ENCODE results near the gene NR2F1. TPM values are rescaled to one million over a fixed set of nuclear protein-coding genes. Genes with fewer than 3 reads are reported as not detected.

NR2F1 gene
- total RNA-seq, 1 donor from 2014 or later, result 42.6 TPM

DNA sequence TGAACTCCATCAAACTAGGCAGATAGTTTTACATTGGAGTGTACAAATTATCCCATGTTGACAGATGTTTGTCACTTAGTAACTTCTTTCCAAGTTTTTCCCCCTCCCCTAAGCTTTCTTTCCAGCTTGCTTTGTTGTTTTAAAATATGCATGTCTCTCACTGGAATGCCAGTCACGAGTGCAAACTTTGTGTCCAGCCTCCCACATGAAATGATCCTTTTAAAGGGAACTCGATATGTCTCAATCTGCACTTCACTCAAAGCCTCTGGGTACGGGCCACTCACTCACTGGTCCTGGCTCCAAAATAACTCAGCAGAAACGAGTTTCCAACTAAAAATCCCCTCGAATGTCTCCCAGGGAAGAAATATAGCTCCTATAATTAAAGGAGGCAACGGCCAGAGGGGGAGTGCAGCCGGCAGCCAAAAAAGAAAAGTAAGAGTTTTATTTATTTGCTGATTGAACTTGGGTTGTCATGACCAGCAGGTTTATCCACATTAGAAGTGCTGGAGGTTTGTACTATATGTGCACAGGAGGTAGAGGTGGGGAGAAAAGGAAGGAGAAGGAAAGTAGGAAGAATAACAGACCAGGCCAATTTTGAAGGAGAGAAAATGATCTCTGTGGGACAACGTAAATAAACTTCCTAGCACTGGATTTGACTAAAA, 17.5 kb downstream of the NR2F1 start:
- Histone ChIP-seq H3K27me3 (ENCODE audit: low read depth) (peaks cover 100% of the 10 kb centered on the region), H3K4me1 (peaks cover 16% of the 10 kb centered on the region), H3K36me3 (no peaks in the 10 kb centered on the region), H3K4me3 (peak overlapping the region; percentile 30), H3K27ac (peak overlapping the region; percentile 65), H3K9me3 (no peaks in the 10 kb centered on the region)
- ATAC-seq (no peak), DNase-seq (no peak)
- intact Hi-C loops (cut with DNase I), result loop anchor here (10.0 kb wide), 1 partner anchor 204 kb away; no protein-coding TSS in a partner anchor
- TF ChIP-seq, protein P1, sequence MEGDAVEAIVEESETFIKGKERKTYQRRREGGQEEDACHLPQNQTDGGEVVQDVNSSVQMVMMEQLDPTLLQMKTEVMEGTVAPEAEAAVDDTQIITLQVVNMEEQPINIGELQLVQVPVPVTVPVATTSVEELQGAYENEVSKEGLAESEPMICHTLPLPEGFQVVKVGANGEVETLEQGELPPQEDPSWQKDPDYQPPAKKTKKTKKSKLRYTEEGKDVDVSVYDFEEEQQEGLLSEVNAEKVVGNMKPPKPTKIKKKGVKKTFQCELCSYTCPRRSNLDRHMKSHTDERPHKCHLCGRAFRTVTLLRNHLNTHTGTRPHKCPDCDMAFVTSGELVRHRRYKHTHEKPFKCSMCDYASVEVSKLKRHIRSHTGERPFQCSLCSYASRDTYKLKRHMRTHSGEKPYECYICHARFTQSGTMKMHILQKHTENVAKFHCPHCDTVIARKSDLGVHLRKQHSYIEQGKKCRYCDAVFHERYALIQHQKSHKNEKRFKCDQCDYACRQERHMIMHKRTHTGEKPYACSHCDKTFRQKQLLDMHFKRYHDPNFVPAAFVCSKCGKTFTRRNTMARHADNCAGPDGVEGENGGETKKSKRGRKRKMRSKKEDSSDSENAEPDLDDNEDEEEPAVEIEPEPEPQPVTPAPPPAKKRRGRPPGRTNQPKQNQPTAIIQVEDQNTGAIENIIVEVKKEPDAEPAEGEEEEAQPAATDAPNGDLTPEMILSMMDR (IDR thresholded peaks at IDR 0.05), result no peak

- peak overlapping the region; percentile 30 for H3K4me3 ChIP-seq
- TF ChIP-seq, protein P1 (IDR thresholded peaks at IDR 0.05), result no peak
- peak overlapping the region; percentile 65 for H3K27ac ChIP-seq
- DNase-seq (no peak), ATAC-seq (peak; percentile 36 to 46)
- no peaks in the 10 kb centered on the region for H3K9me3 ChIP-seq
- intact Hi-C loops (cut with DNase I), result loop anchor here (10.0 kb wide), 1 partner anchor 204 kb away; no protein-coding TSS in a partner anchor
- peaks cover 96% of the 10 kb centered on the region for H3K27me3 ChIP-seq (ENCODE audit: low read depth)
- H3K36me3 ChIP-seq, result no peaks in the 10 kb centered on the region
- peaks cover 16% of the 10 kb centered on the region for H3K4me1 ChIP-seq
These were observed 18.2 kb downstream of the NR2F1 start for GRCh38 chr5:93601071-93601801.

DNA sequence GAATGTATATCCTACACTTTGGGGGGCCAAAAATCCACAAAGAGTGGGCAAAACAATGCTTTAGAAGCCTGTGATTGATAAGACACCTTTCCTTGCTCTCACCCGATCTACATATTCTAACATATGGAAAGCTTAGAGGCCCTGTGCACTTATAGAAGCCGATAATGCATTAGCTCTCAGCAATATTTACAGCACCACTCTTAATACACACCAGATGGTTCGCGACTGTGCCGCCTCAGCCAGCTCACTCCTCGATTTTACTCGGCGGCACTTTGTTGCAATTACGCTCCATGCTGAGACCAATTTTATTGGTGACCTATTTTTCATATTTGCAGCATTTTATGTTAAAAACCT, 18.8 kb downstream of the NR2F1 start:
- no peak for ATAC-seq
- no peaks in the 10 kb centered on the region for H3K9me3 ChIP-seq
- peaks cover 94% of the 10 kb centered on the region for H3K27me3 ChIP-seq (ENCODE audit: low read depth)
- intact Hi-C loops (cut with DNase I), result loop anchor here (10.0 kb wide), 1 partner anchor 203 kb away; no protein-coding TSS in a partner anchor
- no peaks in the 10 kb centered on the region for H3K36me3 ChIP-seq
- H3K4me3 ChIP-seq, result peak overlapping the region; percentile 30
- H3K27ac ChIP-seq, result peak overlapping the region; percentile 64
- TF ChIP-seq, protein P1 (IDR thresholded peaks at IDR 0.05), result no peak
- no peak for DNase-seq
- H3K4me1 ChIP-seq, result peaks cover 11% of the 10 kb centered on the region

DNA sequence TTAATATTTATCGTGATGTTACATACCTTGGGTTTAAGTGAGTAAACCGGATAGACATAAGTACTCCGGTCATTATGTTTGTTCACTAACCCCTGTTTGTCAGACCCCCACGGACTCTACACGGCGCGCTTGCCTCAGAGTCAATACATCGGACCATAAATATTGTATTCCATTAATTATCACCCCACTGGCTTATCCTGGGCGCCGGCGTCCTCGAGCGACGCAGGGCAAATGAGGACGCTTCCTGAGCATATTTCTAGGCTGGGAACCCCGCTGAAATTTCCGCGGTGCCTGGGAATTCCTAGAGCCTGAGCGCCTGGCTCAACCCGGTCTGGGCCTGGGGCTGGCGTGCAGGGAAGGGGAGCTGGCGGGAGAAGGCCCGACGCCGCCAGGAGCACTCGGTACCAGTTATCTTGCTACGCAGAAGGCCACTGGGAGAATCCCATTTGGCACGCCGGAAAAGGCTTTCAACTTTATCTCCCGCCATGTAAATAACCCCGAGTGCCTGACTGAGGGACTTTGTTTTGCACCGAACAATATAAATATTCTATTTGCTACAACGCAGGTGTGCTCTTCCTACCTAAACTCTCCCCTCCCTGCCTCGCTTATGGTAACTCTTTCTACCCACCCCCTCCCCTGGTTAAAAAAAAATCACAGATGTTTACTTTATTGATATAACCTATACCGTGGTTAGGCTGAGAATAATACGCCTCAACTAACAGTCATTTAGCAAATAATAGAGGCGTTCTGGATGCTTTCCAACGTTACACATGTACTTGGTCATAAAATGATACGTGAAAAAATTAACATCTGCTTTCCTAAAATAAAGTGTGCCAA, 19.4 kb downstream of the NR2F1 start:
- DNase-seq (no peak), ATAC-seq (no peak)
- H3K27me3 ChIP-seq (ENCODE audit: low read depth), result peaks cover 93% of the 10 kb centered on the region
- H3K9me3 ChIP-seq, result no peaks in the 10 kb centered on the region
- intact Hi-C loops (cut with DNase I), result loop anchor here (10.0 kb wide), 1 partner anchor 202 kb away; no protein-coding TSS in a partner anchor
- peaks cover 7% of the 10 kb centered on the region for H3K4me1 ChIP-seq
- H3K4me3 ChIP-seq, result peak overlapping the region; percentile 30
- no peaks in the 10 kb centered on the region for H3K36me3 ChIP-seq
- TF ChIP-seq, protein P1 (IDR thresholded peaks at IDR 0.05), result no peak
- H3K27ac ChIP-seq, result peak overlapping the region; percentile 64
